OCI-LY7 (cell line): ENCODE results near the gene ZNF683.

Experiments used
- EZH2phosphoT487 ChIP-seq: fragments of 200-600 bp; sonication (generic); IDR thresholded peaks from 2 replicates; pipeline ENCODE4 v1.6.1; 2018; ENCODE audit warnings: low read depth, borderline replicate concordance, mild to moderate bottlenecking, mixed run types, antibody characterized with exemption, low read length, moderate library complexity, mixed read lengths
- TF ChIP-seq, protein P1 (sequence below): fragments of 200-600 bp; sonication (generic); conservative IDR thresholded peaks from 2 replicates; pipeline ENCODE4 v1.5.1; 2014; ENCODE audit warnings: mild to moderate bottlenecking, antibody characterized with exemption, low read length, moderate library complexity, mixed read lengths

DNA sequence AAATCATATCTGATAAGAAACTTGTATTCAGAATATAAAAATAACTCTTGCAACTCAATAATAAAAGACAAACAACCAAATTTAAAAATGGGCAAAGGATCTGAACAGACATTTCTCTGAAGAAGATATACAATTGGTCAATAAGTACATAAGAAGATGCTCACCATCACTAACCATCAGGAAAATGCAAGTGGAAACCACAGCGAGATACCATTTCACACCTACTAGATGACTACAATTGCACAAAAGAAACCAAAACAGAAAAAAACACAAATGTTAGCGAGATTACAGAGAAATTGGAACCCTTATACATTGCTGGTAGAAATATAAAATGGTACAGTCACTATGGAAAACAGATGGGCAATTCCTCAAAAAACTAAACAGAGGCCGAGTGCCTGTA lies 11.5 kb upstream of the ZNF683 start:
- TF ChIP-seq, protein P1, sequence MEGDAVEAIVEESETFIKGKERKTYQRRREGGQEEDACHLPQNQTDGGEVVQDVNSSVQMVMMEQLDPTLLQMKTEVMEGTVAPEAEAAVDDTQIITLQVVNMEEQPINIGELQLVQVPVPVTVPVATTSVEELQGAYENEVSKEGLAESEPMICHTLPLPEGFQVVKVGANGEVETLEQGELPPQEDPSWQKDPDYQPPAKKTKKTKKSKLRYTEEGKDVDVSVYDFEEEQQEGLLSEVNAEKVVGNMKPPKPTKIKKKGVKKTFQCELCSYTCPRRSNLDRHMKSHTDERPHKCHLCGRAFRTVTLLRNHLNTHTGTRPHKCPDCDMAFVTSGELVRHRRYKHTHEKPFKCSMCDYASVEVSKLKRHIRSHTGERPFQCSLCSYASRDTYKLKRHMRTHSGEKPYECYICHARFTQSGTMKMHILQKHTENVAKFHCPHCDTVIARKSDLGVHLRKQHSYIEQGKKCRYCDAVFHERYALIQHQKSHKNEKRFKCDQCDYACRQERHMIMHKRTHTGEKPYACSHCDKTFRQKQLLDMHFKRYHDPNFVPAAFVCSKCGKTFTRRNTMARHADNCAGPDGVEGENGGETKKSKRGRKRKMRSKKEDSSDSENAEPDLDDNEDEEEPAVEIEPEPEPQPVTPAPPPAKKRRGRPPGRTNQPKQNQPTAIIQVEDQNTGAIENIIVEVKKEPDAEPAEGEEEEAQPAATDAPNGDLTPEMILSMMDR: no peak
- no peak for TF ChIP-seq EZH2phosphoT487
